Parathyroid adenoma (tissue), 2 donors: ENCODE data around the gene TMEM135.

Experiments
- H2AFZ ChIP-seq: fragments of 300-600 bp; sonication (generic); one replicate; pipeline ENCODE4 v1.7.0; 2017; ENCODE audit warnings: antibody characterized with exemption, mild to moderate bottlenecking
- H3K27ac ChIP-seq: fragments of 300-600 bp; sonication (generic); one replicate; pipeline ENCODE4 v1.7.0; 2017
- H3K27me3 ChIP-seq: fragments of 300-600 bp; sonication (generic); one replicate; pipeline ENCODE4 v1.7.0; 2017; ENCODE audit warnings: low read length; ENCODE audit not compliant: control insufficient read depth, insufficient read depth
- H3K36me3 ChIP-seq: fragments of 300-600 bp; sonication (generic); one replicate; pipeline ENCODE4 v1.7.0; 2017; ENCODE audit warnings: low read length; ENCODE audit not compliant: control insufficient read depth, insufficient read depth
- H3K4me1 ChIP-seq: fragments of 300-600 bp; sonication (generic); one replicate; pipeline ENCODE4 v1.7.0; 2017; ENCODE audit warnings: control low read depth
- H3K4me2 ChIP-seq: fragments of 300-600 bp; sonication (generic); one replicate; pipeline ENCODE4 v1.7.0; 2017; ENCODE audit warnings: low read length
- H3K4me3 ChIP-seq: fragments of 300-600 bp; sonication (generic); one replicate; pipeline ENCODE4 v1.7.0; 2017; ENCODE audit warnings: low read depth, low read length
- H3K79me2 ChIP-seq: fragments of 300-600 bp; sonication (generic); one replicate; pipeline ENCODE4 v1.7.0; 2017; ENCODE audit warnings: control low read depth
- H3K9ac ChIP-seq: fragments of 300-600 bp; sonication (generic); one replicate; pipeline ENCODE4 v1.7.0; 2017; ENCODE audit warnings: mild to moderate bottlenecking
- H3K9me3 ChIP-seq: fragments of 300-600 bp; sonication (generic); one replicate; pipeline ENCODE4 v1.7.0; 2017; ENCODE audit warnings: low read length; ENCODE audit not compliant: control insufficient read depth
- CTCF ChIP-seq: fragments of 300-600 bp; sonication (generic); IDR thresholded peaks from one replicate; pipeline ENCODE4 v1.7.0; 2017; ENCODE audit warnings: antibody characterized with exemption, mild to moderate bottlenecking
- donor health status: primary hyperparathyroidism.

TMEM135 gene

GRCh38 chr11:87258171-87258833, 220.6 kb downstream of the TMEM135 start:
- Histone ChIP-seq H3K4me2 (no peak overlapping the region), H3K9me3 (no peaks in the 10 kb centered on the region)
- TF ChIP-seq CTCF: no peak

GRCh38 chr11:87259736-87260135, 222.0 kb downstream of the TMEM135 start:
- Histone ChIP-seq H3K9me3 (no peaks in the 10 kb centered on the region), H3K27ac (no peak overlapping the region), H3K4me3 (no peak overlapping the region), H3K9ac (no peak overlapping the region), H3K36me3 (no peaks in the 10 kb centered on the region), H3K27me3 (no peaks in the 10 kb centered on the region), H2AFZ (no peak overlapping the region), H3K4me2 (no peak overlapping the region), H3K79me2 (no peaks in the 10 kb centered on the region), H3K4me1 (no peaks in the 10 kb centered on the region)
- TF ChIP-seq CTCF: no peak

More at GRCh38 chr11:87258171-87258833, 220.6 kb downstream of the TMEM135 start:
- no peak overlapping the region for H3K4me3 ChIP-seq
- H3K27ac ChIP-seq: no peak overlapping the region
- no peaks in the 10 kb centered on the region for H3K4me1 ChIP-seq
- no peaks in the 10 kb centered on the region for H3K79me2 ChIP-seq
- no peak overlapping the region for H3K9ac ChIP-seq
- H2AFZ ChIP-seq: no peak overlapping the region
- H3K36me3 ChIP-seq: no peaks in the 10 kb centered on the region
- H3K27me3 ChIP-seq: no peaks in the 10 kb centered on the region

GRCh38 chr11:87260811-87261210, 223.1 kb downstream of the TMEM135 start:
- H3K9ac ChIP-seq: no peak overlapping the region
- TF ChIP-seq CTCF: no peak
- no peaks in the 10 kb centered on the region for H3K79me2 ChIP-seq
- no peak overlapping the region for H3K4me2 ChIP-seq
- no peaks in the 10 kb centered on the region for H3K9me3 ChIP-seq
- H3K4me3 ChIP-seq: no peak overlapping the region
- H3K27ac ChIP-seq: no peak overlapping the region
- no peaks in the 10 kb centered on the region for H3K27me3 ChIP-seq
- no peaks in the 10 kb centered on the region for H3K36me3 ChIP-seq
- H2AFZ ChIP-seq: no peak overlapping the region
- H3K4me1 ChIP-seq: no peaks in the 10 kb centered on the region

GRCh38 chr11:87263264-87263838, 225.6 kb downstream of the TMEM135 start:
- Histone ChIP-seq H3K79me2 (no peaks in the 10 kb centered on the region), H3K4me3 (no peak overlapping the region), H3K27ac (no peak overlapping the region), H3K36me3 (no peaks in the 10 kb centered on the region), H3K9me3 (no peaks in the 10 kb centered on the region), H3K4me1 (no peaks in the 10 kb centered on the region), H3K9ac (no peak overlapping the region), H3K4me2 (no peak overlapping the region), H3K27me3 (no peaks in the 10 kb centered on the region), H2AFZ (no peak overlapping the region)
- TF ChIP-seq CTCF: no peak

- Histone ChIP-seq H3K36me3 (no peaks in the 10 kb centered on the region), H3K27me3 (no peaks in the 10 kb centered on the region), H3K4me1 (no peaks in the 10 kb centered on the region), H3K9me3 (no peaks in the 10 kb centered on the region), H3K27ac (no peak overlapping the region), H3K79me2 (no peaks in the 10 kb centered on the region), H3K9ac (no peak overlapping the region), H3K4me3 (no peak overlapping the region), H3K4me2 (no peak overlapping the region), H2AFZ (no peak overlapping the region)
- TF ChIP-seq CTCF: no peak
These were observed 226.2 kb downstream of the TMEM135 start for GRCh38 chr11:87263979-87264378.
